ENCODE results near the gene MRPL10.

The MRPL10 gene

DNA sequence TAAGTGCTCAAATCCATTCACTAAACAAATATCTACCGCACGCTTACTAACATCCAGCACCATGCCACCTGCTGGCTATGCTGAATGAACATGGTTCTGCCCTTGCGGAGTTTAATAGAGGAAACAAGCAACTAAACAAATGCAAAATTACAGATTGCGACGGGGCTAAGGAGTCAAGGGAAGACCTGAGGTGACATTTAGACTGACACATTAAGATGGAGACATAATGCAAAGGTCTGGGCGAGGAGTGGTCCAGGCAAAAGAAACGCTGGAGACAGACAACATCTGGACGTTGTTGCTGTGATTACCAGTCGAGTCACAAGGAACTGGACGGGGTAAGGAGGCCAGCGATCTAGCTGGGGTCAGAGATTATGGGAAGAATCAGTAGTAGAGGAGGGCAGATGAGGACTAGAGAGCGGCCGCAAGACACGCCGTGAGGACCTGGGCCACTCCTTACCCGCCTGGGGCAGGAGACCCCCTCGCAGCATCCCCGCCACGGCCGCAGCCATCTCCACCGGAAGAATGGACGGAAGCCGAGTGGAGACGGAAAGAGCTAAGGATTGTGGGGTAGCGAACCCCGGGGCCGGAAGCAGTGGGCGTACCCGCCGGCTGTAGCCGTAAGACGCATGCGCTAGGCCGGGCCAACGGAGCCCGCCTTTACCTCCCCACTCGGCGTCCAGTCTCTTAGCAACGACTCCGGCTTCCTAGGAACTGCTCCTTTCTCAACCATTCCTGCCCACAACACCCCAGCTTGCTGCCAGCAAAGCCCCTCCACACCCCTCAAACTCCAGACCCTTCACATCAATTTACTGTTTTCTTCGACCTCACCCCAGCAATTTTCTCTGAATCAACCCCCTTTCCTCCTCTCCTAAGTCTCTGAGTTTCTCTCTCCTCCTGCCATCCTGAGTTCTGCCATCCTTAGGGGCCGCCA, at the start of gene MRPL10, which contains the start of gene LRRC46:
MRPL10 (minus strand) TSS at position 539 of the 931 bp plus-strand sequence; CDS start at position 509, 30 bp downstream.
LRRC46 (plus strand) TSS at position 668 of the 931 bp plus-strand sequence. CDS start 320 bp downstream, outside the sequence.
- DNase-seq, result peak; percentile 99

DNA sequence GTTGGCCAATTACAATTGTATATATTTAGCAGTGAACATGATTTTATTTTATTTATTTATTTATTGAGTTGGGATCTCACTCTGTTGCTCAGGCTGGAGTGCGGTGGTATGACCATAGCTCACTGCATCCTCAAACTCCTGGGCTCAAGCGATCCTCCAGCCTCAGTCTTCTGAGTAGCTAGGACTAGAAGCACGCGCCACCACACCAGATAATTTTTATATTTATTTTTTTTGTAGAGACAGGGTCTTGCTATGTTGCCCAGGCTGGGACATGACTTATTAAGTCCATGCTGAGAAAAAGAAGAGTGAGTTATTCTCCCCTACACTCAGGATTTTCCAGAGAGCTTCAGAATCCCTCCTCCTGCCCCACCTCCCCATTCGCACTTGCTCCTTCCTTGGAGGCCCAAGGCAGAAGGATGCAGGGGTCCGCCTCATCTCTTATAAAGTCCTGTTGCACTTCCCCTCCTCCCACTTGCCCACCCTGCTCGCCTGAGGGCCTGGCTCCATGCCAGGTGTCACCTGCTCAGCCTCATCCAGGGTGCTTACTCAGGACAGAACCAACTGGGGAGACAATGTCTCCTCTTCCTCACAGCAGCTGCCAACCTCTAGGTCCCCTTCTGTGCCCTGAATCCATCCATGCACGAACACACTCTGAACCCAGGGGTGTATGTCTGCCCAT, 48.6 kb upstream of the MRPL10 start:
- DNase-seq, result no peak

DNA sequence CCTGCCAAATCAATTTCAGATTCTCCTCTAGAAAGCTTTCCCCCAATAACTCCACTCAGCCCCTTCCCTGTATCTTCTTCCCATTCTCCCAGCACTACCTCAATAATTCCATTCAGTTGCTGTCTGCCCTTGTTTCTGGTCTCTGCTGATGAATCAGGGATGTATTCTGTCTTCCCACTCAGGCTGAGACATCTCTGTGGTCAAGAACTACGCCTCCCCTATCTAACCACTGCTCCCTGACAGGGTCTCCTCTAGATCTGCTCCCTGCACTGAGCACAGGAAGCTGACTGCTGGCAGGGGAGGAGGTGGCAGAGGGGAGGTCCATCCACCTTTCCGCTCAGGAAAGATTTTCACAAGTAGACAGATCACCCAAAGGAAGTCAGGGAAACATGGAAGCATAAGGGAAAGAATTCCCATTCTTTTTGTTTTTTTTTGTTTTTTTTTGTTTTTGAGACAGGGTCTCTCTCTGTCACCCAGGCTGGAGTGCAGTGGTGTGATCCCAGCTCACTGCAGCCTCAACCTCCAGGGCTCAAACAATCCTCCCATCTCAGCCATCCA, 47.8 kb upstream of the MRPL10 start:
- peak; percentile 23 to 31 for DNase-seq

DNA sequence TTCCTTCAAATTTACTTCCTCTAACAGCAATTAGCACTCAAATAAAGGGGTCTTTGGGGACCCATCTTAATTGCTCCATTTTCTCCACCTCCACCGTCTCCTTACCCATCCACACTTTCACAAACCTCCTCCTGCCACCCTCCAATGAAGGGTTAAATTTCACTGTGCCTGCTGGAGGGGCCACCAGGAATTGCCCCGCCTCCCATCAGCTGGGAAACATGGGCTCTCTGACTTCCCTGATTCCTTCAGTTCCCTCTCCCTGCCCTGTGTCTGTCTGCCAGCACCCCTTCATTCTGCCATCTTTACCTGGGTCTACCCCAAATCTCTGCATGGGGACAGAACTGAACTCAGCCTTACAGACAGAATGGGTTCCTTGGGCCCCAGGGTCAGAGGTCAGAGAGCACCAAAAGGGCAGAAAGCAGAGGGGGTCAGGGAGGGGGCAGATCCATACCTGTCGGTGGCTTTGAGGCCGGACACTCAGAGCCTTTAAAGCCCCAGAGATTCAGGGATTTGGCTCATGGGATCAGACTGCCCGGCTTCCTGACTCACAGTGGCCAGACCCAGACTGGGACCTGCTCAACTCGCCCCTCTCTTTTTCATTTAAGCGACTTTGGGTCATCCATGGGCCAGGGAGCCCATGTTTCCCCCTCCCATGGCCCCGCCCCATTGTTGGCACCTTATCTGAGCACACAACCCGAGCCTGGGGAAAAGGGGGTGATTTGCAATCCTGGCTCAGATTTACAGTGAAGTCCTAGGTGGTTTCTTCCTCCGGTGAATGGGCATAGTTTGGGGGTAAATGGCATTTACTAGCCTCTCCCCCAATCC, 47.1 kb upstream of the MRPL10 start:
- DNase-seq, result no peak

DNA sequence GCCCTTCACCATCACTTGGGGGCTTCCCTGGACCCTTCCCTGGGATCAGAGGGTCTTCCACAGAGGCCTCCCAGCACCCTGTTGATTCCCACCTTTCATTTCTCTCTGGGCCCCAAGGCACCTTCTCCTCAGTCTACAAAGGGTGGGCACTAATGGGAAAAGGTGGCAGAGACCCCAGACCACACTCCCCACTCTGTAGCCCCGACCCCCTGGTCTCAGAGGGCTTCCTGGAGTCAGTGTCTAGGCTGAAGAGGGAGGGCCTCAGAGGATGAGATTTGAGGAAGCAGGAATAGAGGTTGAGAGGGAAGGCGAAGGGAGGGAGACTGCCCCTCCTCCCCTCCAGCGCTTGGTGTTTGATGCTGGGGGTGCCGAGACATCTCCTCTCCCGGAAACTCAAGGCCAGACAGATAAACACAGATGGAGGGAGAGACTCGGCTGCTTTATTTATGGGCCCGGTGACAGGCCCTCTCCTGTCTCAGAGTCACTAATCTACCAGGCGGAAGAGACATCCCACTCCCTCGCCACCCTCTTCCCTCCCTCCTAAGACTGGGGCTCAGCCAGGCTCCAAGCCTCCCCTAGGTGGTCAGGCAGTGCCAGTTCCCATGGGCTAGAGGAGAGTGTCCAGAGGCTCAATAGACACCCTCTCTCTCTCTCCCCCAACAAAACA, 46.2 kb upstream of the MRPL10 start:
- no peak for DNase-seq

DNA sequence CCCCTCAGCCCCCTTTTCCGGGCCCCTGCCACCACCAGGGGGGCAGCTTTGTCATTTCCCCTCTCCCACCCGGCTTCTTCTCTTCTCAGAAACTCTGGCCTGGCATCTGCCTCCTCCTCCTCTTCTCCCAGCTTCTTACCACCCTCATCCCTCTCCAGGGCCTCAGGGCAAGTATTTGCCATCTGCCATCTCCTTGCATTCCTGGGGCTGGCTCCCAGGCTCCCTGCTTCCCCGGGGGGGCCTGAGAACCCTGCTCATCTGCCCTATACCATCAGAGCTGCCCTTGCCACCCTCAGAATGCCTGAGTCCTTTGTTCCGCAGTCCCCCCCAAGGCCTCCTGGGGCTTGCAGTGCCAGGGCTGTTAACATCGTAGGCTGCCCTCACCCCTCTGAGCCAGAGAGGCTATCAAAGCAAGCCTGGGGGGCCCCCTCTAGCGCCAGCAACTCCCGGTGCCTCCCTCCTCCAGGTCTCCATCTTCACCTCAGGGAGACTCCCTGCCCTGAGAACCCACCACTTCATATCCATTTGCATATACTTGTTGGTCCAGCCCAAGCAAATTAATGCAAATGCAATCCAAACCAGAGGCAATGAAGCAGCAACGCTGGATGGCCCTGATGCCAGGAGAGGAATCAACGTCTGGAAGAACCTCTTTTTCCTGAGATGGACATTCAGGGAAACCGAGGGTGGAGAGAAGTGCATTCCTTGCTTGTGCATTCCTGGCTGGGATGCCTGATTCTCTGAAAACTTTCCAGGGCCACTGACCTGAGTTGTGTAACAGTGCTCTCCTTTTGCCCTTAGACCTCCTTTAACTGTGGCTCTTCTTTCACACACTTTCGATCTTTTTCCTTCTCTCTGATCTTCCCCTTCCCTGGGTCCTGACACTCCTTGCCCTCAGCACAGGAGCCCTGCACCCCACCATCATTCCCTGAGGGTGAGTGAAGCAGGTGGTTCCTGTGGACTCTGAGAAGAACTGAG, 44.0 kb upstream of the MRPL10 start:
- no peak for DNase-seq

DNA sequence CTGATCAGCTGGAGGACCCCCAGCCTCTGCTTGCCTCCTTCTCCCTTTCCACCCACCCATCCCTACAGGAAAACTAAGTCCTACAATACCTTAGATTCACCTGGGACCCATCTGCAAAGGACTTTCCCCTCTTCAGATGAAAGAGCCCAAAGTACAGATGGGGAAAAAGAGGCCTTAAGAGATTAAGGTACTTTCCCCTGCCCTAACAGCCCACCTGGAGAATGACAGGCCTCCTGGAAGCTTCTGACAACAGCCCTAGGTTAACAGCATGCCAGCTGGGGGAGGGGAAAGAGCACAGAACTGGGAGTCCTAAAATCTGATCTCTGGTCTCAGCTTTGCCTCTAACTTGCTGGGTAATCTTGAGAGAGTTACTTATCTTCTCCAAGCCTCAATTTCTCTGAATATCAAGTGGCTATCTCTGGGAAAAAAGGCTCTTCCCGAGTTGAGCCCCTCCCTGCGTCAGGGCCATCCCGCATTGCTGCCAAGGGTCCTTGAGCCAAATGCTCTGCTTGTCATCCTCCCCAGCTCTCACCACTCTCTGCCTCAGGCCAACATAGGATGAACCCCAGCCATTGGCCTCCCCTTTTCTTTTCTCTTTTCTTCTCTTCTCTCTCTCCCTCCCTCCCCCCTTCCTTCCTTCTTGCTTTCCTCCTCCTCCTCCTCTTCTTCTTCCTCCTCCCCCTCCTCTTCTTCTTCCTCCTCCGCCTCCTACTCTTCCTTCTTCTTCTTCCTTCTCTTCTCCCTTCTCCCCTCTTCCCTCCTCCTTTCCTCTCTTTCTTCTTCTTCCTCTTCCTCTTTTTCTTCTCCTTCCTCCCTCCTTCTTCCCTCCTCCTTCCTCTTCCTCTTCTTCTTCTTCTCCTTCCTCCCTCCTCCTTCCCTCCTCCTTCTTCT, 42.1 kb upstream of the MRPL10 start:
- DNase-seq, result no peak

DNA sequence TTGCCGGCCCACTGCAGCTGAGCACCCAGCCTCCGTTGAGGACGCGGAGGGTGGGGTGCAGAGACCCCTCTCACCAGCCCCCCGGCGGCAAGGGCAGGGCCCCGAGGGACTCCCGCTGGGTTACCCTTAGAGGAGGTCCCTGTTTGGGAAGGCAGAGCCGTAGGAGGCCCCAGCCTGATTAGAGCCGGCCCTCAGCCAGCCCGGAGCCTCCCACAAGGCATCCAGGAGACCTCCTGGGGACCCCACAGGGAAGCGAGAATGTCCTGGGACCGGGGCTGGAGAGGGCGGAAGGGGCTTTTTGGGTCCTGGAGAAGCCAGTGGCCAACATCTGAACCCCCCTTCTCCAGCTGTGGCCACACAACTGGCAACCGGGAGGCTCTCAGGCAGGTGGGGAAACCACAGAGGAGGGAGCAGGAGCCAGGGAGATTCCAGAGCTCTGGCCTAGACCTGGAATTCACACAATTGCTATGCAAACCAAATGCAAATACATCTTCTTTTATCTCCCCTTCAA, 41.4 kb upstream of the MRPL10 start:
- DNase-seq, result no peak

DNA sequence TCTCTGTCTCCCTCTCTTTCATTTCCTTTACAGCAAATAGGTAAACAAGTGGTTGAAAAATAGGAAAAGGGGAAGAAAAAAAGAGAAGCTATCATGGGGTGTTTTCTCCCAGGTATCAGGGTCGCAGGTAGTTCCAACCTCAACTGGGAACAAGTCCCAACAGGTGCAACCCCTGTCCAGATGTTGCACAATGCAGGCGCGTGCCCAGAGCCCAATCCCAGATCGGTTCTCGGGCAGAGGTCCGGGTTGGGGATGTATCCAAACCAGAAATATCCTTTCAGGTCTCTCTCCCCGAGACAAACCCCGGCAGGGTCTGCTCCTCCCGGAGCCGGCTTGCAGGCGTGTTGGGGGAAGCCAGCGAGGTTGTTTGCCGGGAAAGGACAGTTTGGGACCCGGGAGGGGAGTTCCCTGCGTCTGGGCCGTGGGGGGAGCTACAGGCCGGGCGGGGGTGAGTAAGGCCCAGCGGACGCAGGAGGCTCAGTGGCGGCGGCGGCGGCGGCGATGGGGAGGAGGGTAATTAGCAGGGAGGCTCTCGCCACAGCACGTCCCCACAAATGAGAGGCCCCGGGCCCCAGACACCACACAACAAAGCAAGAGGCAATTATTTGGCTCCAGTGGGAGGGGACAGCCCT, 40.8 kb upstream of the MRPL10 start:
- no peak for DNase-seq

DNA sequence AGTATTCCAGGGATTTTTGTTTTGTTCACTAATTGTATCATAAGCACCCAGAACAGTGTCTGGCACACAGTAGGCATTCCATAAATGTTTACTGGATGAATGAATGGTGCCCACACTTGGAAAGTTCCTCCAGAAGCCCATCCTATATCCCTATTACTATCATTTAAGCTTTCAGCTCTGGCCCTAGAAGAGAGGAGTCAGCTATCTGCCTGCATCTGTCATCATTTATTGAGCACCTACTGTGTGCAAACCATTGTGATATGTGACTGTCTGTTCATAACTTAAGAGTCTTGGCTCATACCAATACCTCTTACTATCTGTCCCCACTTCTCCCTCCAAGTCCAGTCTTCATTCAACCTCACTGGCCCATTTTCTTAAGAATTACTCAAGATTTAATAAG, 39.7 kb upstream of the MRPL10 start:
- DNase-seq, result no peak

DNA sequence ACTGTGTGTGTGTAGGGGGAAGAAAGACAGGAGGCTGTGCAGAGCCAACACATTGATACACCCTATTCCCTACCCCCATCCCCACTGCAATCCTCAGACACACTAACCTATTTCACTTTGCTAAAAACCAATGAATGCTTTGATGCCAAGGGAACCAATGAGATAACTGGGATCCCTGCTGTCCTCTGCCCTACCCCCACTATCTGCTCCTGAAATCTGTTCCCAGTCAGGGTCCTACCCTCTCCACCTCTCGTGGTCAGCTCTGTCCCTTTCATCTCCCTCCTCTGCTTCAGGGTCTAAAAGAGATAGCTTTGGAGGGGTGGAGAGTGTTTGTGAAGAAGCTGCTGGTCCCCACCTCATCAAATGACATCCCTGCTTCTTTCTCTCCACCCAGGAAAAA, 38.7 kb upstream of the MRPL10 start:
- no peak for DNase-seq

DNA sequence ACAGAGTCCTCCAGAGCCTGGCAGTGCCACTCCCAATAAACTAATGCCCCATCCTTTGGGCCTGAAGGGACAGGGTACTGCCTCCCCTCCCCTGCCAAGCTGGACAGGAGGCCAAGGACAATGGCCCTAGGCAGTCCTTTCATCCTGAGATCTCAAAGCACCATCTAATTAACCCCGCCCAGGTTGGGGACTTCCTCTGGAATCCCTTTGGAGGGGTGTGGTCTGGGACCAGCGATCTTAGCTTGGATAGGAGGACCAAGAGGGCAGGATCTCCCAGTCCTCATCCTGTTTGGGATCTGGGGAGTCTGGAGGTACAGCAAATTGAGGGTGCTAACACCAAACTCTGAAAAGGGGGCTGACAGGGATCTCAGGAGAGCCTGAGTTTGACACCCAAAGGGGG, 37.8 kb upstream of the MRPL10 start:
- DNase-seq, result no peak

DNA sequence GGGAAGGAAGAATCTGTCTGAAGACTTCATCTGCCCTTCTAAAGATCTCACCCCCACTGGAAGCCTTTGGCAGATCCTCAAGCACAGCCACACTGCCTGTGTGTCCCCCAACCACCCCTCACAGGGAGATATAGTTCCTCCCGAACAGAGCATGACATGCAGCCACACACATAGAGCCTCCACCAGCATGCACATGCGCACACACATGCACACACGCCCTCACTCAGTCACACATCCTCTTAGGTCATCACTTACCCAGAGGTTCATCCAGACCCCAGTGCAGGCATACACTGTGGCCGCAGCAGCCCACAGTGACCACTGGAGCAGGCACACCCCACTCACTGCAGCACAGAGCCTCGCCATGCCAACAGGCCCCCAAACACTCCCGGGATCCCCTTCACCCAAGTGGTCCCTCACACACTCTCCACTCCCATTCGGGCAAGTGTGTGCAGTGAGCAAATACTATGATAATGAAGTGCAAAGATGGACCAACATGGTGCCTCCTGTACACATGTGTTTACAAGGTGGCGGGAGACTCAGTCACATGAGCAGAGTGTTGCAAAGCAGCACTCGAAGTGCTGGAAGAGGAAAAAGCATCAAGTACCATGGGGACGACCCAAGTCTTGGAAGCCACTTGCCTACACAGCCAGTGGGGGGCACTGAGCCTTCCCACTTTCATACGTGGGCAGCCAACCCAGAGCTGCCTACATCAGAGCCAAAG, 36.6 kb upstream of the MRPL10 start:
- no peak for DNase-seq

DNA sequence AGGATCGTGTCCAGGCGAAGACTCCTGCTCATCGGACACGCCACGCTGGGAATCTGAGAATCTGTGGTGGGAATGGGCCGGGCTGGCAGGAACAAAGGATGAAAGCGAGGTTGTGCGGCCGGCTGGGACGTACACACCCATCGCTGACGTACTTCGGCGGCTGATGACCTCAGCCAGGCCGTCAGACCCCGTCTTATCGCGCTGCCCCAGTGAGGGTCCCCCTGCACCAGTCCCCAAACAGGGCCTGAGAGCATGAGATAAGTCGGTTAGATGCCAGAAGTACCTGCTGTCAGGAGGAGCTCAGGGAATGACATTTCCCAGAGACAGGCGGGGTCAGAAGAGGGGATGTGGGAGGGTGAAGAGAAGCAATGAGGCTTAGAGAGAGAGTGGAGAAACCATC, 35.6 kb upstream of the MRPL10 start:
- no peak for DNase-seq

DNA sequence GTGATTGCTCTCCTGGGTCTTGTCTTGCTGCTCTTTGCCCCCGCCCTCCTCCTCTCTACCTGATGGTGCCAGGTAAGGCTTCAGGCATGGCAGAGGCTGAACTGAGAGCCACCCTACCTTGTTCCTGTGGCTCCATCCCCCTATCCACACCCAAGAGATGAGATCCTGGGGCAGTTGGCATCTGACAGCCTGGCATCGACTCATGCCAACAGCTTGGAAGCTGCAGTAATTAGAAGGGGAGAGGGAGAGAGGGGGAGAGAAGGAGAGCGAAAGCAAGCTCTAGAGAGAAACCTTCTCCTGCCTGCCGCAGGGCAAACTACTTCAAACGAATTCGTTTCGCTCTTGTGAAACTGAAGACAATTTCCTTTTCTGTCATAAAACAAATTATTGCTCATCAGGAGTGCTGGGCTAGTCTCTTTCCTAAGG, 33.5 kb upstream of the MRPL10 start:
- DNase-seq, result no peak

DNA sequence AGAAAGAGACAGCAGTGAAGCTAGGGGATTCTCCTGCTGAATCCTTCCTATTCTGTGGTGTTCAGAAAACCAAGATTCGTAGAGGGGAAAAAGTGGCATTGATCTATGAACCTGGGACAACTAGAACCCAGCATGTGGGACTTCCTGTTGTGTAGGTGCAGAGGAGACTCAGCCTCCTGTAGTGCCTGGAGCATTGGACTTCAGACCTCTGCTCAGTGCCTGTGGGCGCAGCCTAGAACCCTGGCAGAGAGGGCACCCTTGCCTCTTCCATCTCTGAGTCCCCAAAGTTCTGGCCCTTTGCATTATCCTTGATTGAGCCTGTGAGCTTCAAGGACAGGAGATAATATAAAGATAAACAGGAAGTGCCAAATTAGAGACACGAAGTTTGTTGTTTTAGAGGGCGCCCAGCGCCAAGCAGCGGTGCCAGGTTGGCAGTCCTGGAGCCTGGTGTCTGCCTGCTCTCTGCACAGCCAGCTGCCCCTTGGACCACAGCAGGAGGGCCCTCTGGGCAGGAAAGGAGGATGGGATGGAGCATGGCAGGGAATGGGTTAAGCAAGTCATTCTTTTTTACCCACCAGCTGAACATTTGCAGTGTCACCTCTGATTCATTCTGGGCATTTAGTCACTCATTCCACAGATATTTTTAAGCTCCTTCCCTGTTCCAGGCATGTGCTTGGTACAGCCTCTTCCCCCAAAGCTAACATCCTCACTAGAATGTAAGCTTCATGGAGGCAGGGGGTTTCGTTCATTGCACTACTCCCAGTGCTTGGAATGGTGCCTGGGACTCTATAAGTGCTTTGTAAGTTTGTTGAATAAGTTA, 31.5 kb upstream of the MRPL10 start:
- no peak for DNase-seq

DNA sequence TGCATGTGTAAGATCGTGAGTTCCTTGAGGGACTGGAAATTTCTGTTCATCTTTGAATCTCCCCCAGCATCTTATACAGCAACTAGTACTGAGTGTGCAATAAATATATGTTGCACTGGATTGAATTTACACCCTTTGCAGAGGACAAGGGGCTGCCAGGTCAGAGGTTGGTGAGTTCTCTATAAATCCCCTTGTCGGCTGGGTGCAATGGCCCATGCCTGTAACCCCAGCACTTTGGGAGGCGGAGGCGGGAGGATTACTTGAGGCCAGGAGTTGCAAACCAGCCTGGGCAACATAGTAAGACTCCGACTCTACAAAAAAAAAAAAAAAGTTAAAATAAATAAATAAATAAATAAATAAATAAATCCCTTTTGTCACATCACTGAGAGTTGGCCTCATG, 29.0 kb upstream of the MRPL10 start:
- DNase-seq, result no peak

Measured in Kasumi-1 (cell line).